ENCODE measurements around the gene OSBPL2. TPM values are rescaled to one million over a fixed set of nuclear protein-coding genes. Genes with fewer than 3 reads are reported as not detected.

Gene OSBPL2
- total RNA-seq, 1 donor from 2014 or later, result 51.3 TPM

DNA sequence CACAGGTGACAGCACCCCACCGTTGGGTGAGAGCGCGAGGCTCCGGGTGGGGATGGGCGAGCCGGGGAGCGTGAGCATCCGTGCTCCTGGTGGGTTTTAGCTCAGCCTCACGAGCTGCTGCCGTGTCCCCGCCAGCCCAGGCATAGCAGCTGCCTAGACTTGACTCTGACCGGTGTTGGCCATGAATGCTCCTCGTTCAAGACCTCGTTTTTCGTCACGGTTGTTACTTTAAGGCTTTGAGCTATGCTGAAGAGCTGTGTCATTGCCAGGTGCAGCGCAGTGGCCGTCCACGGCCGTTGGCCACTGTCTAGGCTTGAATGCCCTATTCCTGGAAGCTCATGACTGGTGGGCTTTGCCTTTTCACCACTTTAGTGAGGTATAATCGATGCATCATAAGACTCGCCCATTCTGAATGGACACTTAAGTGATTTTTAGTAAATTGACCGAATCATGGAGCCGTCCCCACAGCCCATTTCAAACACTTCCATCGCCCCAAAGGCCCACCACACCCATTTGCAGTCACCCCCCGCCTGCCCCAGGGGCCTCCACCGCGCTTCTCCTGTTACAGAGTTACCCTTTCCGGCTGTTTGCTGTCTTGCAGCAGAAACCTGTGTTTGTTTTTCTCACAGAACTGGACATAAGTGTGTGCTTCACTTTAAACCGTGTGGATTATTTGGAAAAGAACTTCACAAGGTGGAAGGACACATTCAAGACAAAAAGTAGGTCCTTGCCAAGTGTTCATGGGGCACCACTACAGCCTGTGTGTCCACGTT, 43.0 kb downstream of the OSBPL2 start:
- intact Hi-C loops (cut with DNase I), result no loop called here
- DNase-seq (ENCODE audit: extremely low spot score in 2 of 2), result no peak
- no peaks in the 10 kb centered on the region for H3K27me3 ChIP-seq

DNA sequence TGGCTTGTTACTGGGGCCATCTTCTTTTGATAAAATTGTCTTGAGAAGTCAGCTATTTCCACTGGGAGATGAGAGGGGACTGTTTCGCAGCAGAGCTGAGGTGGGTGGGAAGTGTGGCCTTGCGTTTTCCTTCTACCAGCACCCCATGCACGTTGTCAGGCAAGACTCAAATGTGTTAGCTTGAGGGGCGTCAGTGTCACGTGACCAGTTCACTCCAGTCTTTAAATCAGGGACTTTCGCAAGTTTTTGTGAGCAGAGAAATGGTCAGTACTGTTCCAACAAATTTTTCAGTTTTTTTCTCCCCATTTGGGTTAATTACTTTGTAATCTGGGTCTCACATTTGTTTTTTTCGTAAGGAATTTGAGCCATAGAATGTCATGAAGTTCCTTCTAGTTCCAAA, 43.8 kb downstream of the OSBPL2 start:
- TF ChIP-seq, protein P1, sequence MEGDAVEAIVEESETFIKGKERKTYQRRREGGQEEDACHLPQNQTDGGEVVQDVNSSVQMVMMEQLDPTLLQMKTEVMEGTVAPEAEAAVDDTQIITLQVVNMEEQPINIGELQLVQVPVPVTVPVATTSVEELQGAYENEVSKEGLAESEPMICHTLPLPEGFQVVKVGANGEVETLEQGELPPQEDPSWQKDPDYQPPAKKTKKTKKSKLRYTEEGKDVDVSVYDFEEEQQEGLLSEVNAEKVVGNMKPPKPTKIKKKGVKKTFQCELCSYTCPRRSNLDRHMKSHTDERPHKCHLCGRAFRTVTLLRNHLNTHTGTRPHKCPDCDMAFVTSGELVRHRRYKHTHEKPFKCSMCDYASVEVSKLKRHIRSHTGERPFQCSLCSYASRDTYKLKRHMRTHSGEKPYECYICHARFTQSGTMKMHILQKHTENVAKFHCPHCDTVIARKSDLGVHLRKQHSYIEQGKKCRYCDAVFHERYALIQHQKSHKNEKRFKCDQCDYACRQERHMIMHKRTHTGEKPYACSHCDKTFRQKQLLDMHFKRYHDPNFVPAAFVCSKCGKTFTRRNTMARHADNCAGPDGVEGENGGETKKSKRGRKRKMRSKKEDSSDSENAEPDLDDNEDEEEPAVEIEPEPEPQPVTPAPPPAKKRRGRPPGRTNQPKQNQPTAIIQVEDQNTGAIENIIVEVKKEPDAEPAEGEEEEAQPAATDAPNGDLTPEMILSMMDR (IDR thresholded peaks at IDR 0.05), result no peak
- TF ChIP-seq POLR2A (IDR thresholded peaks at IDR 0.05) (no peak), POLR2AphosphoS5 (IDR thresholded peaks at IDR 0.05; ENCODE audit: insufficient read depth in 1 of 2, low read depth in 1 of 2) (no peak)
- intact Hi-C loops (cut with DNase I), result no loop called here
- Histone ChIP-seq H3K27me3 (no peaks in the 10 kb centered on the region), H3K9me3 (no peaks in the 10 kb centered on the region), H3K27ac (no peak overlapping the region), H3K36me3 (peaks cover 0 to 53% of the 10 kb centered on the region in 2 donors), H3K4me1 (no peaks in the 10 kb centered on the region), H3K4me3 (no peak overlapping the region)
- no peak for DNase-seq (ENCODE audit: extremely low spot score in 2 of 2)

More for the DNA sequence above, 43.0 kb downstream of the OSBPL2 start:
- Histone ChIP-seq H3K4me3 (no peak overlapping the region), H3K36me3 (peaks cover 0 to 47% of the 10 kb centered on the region in 2 donors), H3K9me3 (no peaks in the 10 kb centered on the region), H3K4me1 (no peaks in the 10 kb centered on the region), H3K27ac (no peak overlapping the region)
- TF ChIP-seq, protein P1 (IDR thresholded peaks at IDR 0.05), result no peak
- no peak for TF ChIP-seq POLR2AphosphoS5 (IDR thresholded peaks at IDR 0.05; ENCODE audit: insufficient read depth in 1 of 2, low read depth in 1 of 2)
- TF ChIP-seq POLR2A (IDR thresholded peaks at IDR 0.05), result no peak

DNA sequence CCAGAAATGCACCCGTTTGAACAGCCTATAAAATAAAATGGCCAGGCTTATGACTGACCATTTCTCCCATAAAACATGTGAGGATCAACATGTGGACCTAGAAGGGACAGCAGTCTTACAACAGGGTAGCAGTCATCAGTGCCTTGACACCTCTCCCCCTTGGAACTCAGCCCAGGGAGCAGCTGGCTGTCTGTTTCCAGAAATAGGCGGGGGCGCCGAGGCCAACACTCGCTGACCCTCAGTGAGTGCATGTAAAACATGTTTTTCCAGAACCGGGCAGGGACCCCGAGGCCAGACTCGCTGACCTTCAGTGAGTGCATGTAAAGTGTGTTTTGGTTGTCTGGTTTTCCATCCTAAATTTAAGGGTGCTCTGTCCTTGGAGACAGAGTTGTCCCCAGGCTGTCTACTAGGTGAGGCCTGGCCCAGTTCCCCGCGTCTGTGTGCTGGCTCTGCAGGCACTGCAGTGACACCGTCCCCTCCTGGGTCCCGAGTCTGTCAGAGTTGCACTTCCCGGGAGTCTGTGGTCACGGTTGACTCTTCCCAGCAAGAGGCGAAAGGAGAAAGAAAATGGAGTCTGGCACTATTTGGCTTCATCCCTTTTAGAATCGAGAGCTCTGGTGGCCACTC, 44.7 kb downstream of the OSBPL2 start:
- Histone ChIP-seq H3K9me3 (no peaks in the 10 kb centered on the region), H3K27ac (no peak overlapping the region), H3K4me1 (no peaks in the 10 kb centered on the region), H3K36me3 (peaks cover 0 to 53% of the 10 kb centered on the region in 2 donors), H3K4me3 (no peak overlapping the region), H3K27me3 (no peaks in the 10 kb centered on the region)
- TF ChIP-seq POLR2A (IDR thresholded peaks at IDR 0.05), result no peak
- TF ChIP-seq, protein P1 (IDR thresholded peaks at IDR 0.05), result no peak
- TF ChIP-seq POLR2AphosphoS5 (IDR thresholded peaks at IDR 0.05; ENCODE audit: insufficient read depth in 1 of 2, low read depth in 1 of 2), result no peak
- DNase-seq (ENCODE audit: extremely low spot score in 2 of 2), result no peak
- intact Hi-C loops (cut with DNase I), result no loop called here

DNA sequence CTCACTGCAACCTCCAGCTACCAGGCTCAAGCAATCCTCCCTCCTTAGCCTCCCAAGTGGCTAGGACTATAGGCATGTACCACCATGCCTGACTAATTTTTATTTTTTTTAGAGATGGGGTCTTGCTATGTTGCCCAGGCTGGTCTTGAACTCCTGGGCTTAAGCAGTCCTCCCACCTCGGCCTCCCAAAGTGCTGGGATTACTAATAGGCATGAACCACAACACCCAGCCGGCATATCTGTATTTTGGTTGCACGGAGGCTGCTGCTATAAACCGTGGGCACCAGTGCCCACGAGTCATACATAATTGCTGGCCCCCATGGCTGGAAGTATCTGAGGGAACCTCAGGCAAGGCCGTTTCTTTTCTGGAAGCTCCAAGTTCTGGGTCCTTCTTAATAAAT, 46.1 kb downstream of the OSBPL2 start:
- intact Hi-C loops (cut with DNase I), result no loop called here
- no peaks in the 10 kb centered on the region for H3K4me1 ChIP-seq
- TF ChIP-seq POLR2A (IDR thresholded peaks at IDR 0.05) (no peak), POLR2AphosphoS5 (IDR thresholded peaks at IDR 0.05; ENCODE audit: insufficient read depth in 1 of 2, low read depth in 1 of 2) (no peak)
- TF ChIP-seq, protein P1 (IDR thresholded peaks at IDR 0.05), result no peak
- H3K27ac ChIP-seq, result no peak overlapping the region
- H3K36me3 ChIP-seq, result peaks cover 0 to 53% of the 10 kb centered on the region in 2 donors
- no peaks in the 10 kb centered on the region for H3K9me3 ChIP-seq
- DNase-seq (ENCODE audit: extremely low spot score in 2 of 2), result no peak
- no peaks in the 10 kb centered on the region for H3K27me3 ChIP-seq
- H3K4me3 ChIP-seq, result no peak overlapping the region

DNA sequence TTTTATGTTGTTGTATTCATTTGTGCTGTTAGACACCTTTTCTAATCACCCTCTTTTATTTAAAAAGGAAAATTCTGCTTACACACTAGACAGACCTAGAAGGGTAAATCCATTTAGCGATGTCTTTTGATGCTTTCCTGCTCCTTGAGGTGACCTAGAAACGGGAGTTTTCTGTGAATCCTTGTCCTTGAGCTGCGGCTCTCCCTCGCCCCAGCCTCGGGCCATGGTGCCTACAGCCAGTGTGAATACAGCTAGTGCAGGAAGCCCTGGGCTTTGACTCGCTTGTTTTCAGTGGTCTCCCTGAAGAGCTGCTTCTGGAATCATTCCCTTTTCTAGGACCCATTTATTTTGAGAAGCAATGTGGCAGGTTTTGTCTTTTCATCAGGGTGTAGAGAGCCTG, 46.8 kb downstream of the OSBPL2 start:
- intact Hi-C loops (cut with DNase I), result no loop called here
- peaks cover 0 to 53% of the 10 kb centered on the region in 2 donors for H3K36me3 ChIP-seq
- H3K9me3 ChIP-seq, result no peaks in the 10 kb centered on the region
- no peak overlapping the region for H3K4me3 ChIP-seq
- H3K27ac ChIP-seq, result no peak overlapping the region
- TF ChIP-seq, protein P1 (IDR thresholded peaks at IDR 0.05), result no peak
- no peak for TF ChIP-seq POLR2AphosphoS5 (IDR thresholded peaks at IDR 0.05; ENCODE audit: insufficient read depth in 1 of 2, low read depth in 1 of 2)
- no peak for TF ChIP-seq POLR2A (IDR thresholded peaks at IDR 0.05)
- DNase-seq (ENCODE audit: extremely low spot score in 2 of 2), result no peak
- H3K4me1 ChIP-seq, result no peaks in the 10 kb centered on the region
- H3K27me3 ChIP-seq, result no peaks in the 10 kb centered on the region

All from vagina (tissue), 2 donors.